Ovary (tissue), 9 donors: ENCODE measurements around the gene CHD5. TPM values are rescaled to one million over a fixed set of nuclear protein-coding genes. Genes with fewer than 3 reads are reported as not detected.

Source experiments
- DNase-seq, 5 donors: peaks; one replicate each; pipeline ENCODE4 v3.0.0-alpha.2; 2019 to 2020
- H3K27ac ChIP-seq, 2 donors: fragments of 200-600 bp; one replicate each; pipeline versions ENCODE4 v1.5.1 to v1.8.0; 2019 to 2022
- H3K27me3 ChIP-seq: fragments of 200-600 bp; one replicate; pipeline ENCODE4 v1.8.0; 2022
- H3K36me3 ChIP-seq: fragments of 200-600 bp; sonication (generic); one replicate; pipeline ENCODE4 v1.5.1; 2019
- H3K4me1 ChIP-seq: one replicate; pipeline ENCODE4 v1.8.1; 2013; ENCODE audit warnings: mild to moderate bottlenecking, moderate library complexity; ENCODE audit not compliant: insufficient read depth
- H3K4me3 ChIP-seq: fragments of 200-600 bp; sonication (generic); one replicate; pipeline ENCODE4 v1.5.1; 2017
- H3K9me3 ChIP-seq, 2 donors: fragments of 200-600 bp in 1 of 2; sonication (generic) in 1 of 2; one replicate each; pipeline versions ENCODE4 v1.5.1 to v1.8.1; 2013 to 2019; ENCODE audit warnings: mild to moderate bottlenecking in 1 of 2, moderate library complexity in 1 of 2
- CTCF ChIP-seq, 3 donors: fragments of 450-650 bp in 2 of 3; fragments of 200-600 bp in 1 of 3; IDR thresholded peaks; one replicate each; pipeline versions ENCODE4 v1.5.1 to v1.8.0; 2016 to 2022; ENCODE audit warnings: antibody characterized with exemption in 3 of 3, mild to moderate bottlenecking in 1 of 3
- EP300 ChIP-seq: sonication (generic); formaldehyde crosslinking; IDR thresholded peaks from one replicate; pipeline ENCODE4 v1.6.1; 2017; ENCODE audit warnings: antibody characterized with exemption
- POLR2A ChIP-seq: fragments of 450-650 bp; IDR thresholded peaks from one replicate; pipeline ENCODE4 v1.6.1; 2017; ENCODE audit warnings: antibody characterized with exemption, mild to moderate bottlenecking, moderate library complexity
- WGBS, 3 donors: extraction: QIAGEN DNeasy Blood & Tissue Kit in 1 of 3; methylation state at CpG; one replicate each; pipeline versions ENCODE4 v1.1.5 to v1.1.7; 2013 to 2017; 5-methylcytosine and 5-hydroxymethylcytosine counted together
- intact Hi-C, 4 donors: fragments of 100-400 bp; cut with DNase I; formaldehyde crosslinking; loops; one replicate each; pipeline versions ENCODE4 v1.11.0 to v1.15.1; 2022 to 2023
- polyA plus RNA-seq, 2 donors: library from polyadenylated mRNA; stranded (reverse); fragments of 200-250 nt in 1 of 2; fragments of 350-450 nt in 1 of 2; fragmentation: Illumina TruSeq in 1 of 2; extraction: RNeasy Lipid Tissue Mini Kit (QIAGEN cat#74804) in 1 of 2; gene quantifications; one replicate each; pipeline ENCODE4 v1.2.3, GENCODE V29; 2013 to 2014
- total RNA-seq, 7 donors: library from RNA; depleted of rRNA in 2 of 7; stranded (reverse); fragments of >200 nt in 2 of 7; fragmentation: NEBNext Ultra II Directional in 3 of 7; extraction: Animal tissue kit (Norgen Biotek cat#: 25700) in 3 of 7; gene quantifications; one replicate each; pipeline versions ENCODE4 v1.1.0 to v1.2.4, GENCODE V29; 2016 to 2023
- donor health status: DM: no; HTN: no; CAD: no; lungs with moderate emphysema.
- donor health status: DM: no; HTN: no; CAD: no.
- donor health status: Bipolar disorder and iron deficiency.
- donor health status: DM: yes; HTN: yes; CAD: no.
- donor health status: DM: no; HTN: no; CAD: no.
- donor health status: DM: yes; HTN: yes; CAD: no.

Gene CHD5
- total and polyA plus RNA-seq, 9 donors: under 0.01 to 0.54 (median 0.23) TPM

GRCh38 chr1:6070450-6070974, 109.6 kb downstream of the CHD5 start:
- Histone ChIP-seq H3K9me3 (no peaks in the 10 kb centered on the region), H3K4me1 (peaks cover 2% of the 10 kb centered on the region), H3K27me3 (no peaks in the 10 kb centered on the region), H3K36me3 (no peaks in the 10 kb centered on the region), H3K27ac (no peak overlapping the region), H3K4me3 (no peak overlapping the region)
- intact Hi-C loops: loop anchor here in 1 of 4 donors (5.0 kb wide), 1 partner anchor 1107 kb away; no protein-coding TSS in a partner anchor
- TF ChIP-seq EP300 (no peak), POLR2A (no peak), CTCF (IDR thresholded peaks at IDR 0.05) (no peak)
- no peak for DNase-seq
- 87 to 88% (median 87%) methylated on average over 9 of the region's 9 CpGs for WGBS, 3 donors

GRCh38 chr1:6069573-6069972, 110.5 kb downstream of the CHD5 start:
- intact Hi-C loops: loop anchor here in 1 of 4 donors (10.0 kb wide), 1 partner anchor 105 kb away; no protein-coding TSS in a partner anchor
- Histone ChIP-seq H3K9me3 (no peaks in the 10 kb centered on the region), H3K27ac (no peak overlapping the region), H3K4me1 (peaks cover 2% of the 10 kb centered on the region), H3K27me3 (no peaks in the 10 kb centered on the region), H3K36me3 (no peaks in the 10 kb centered on the region), H3K4me3 (no peak overlapping the region)
- TF ChIP-seq EP300: no peak
- DNase-seq: no peak
- WGBS, 3 donors: 78 to 88% (median 85%) methylated on average over 14 of the region's 14 CpGs

- Histone ChIP-seq H3K4me3 (no peak overlapping the region), H3K36me3 (no peaks in the 10 kb centered on the region), H3K27me3 (no peaks in the 10 kb centered on the region), H3K4me1 (peaks cover 2% of the 10 kb centered on the region), H3K27ac (no peak overlapping the region), H3K9me3 (no peaks in the 10 kb centered on the region)
- intact Hi-C loops: loop anchor here in 1 of 4 donors (10.0 kb wide), 1 partner anchor 106 kb away; no protein-coding TSS in a partner anchor
- TF ChIP-seq POLR2A (no peak), CTCF (IDR thresholded peaks at IDR 0.05) (no peak), EP300 (no peak)
- 84 to 91% (median 84%) methylated on average over 9 of the region's 9 CpGs for WGBS, 3 donors
- no peak for DNase-seq
Measured at GRCh38 chr1:6068932-6069331, 111.2 kb downstream of the CHD5 start.

- intact Hi-C loops: loop anchor here in 1 of 4 donors (10.0 kb wide), 1 partner anchor 107 kb away; no protein-coding TSS in a partner anchor
- TF ChIP-seq EP300 (no peak), CTCF (IDR thresholded peaks at IDR 0.05) (no peak), POLR2A (no peak)
- no peaks in the 10 kb centered on the region for H3K36me3 ChIP-seq
Measured at GRCh38 chr1:6068073-6068472, 112.0 kb downstream of the CHD5 start.

GRCh38 chr1:6066680-6067079, 113.4 kb downstream of the CHD5 start:
- 75 to 82% (median 78%) methylated on average over 7 to 8 of the region's 8 CpGs for WGBS, 3 donors
- H3K9me3 ChIP-seq: no peaks in the 10 kb centered on the region
- peaks cover 2% of the 10 kb centered on the region for H3K4me1 ChIP-seq
- H3K27me3 ChIP-seq: no peaks in the 10 kb centered on the region
- DNase-seq: no peak
- intact Hi-C loops: loop anchor here in 1 of 4 donors (10.0 kb wide), 1 partner anchor 108 kb away; no protein-coding TSS in a partner anchor
- TF ChIP-seq CTCF (IDR thresholded peaks at IDR 0.05) (no peak), POLR2A (no peak), EP300 (no peak)
- no peak overlapping the region for H3K27ac ChIP-seq
- no peak overlapping the region for H3K4me3 ChIP-seq
- no peaks in the 10 kb centered on the region for H3K36me3 ChIP-seq

More at GRCh38 chr1:6068073-6068472, 112.0 kb downstream of the CHD5 start:
- no peak for DNase-seq
- H3K9me3 ChIP-seq: no peaks in the 10 kb centered on the region
- no peak overlapping the region for H3K27ac ChIP-seq
- H3K4me3 ChIP-seq: no peak overlapping the region
- 88 to 94% (median 92%) methylated on average over 5 of the region's 5 CpGs for WGBS, 3 donors
- H3K27me3 ChIP-seq: no peaks in the 10 kb centered on the region
- peaks cover 2% of the 10 kb centered on the region for H3K4me1 ChIP-seq
